ENCODE results near the gene PSG1.
"Not testable (repeated sequence)": the region's sequence is repeated elsewhere in the genome, so short reads cannot be mapped to it uniquely, and the experiment has no call there.

Gene PSG1

DNA sequence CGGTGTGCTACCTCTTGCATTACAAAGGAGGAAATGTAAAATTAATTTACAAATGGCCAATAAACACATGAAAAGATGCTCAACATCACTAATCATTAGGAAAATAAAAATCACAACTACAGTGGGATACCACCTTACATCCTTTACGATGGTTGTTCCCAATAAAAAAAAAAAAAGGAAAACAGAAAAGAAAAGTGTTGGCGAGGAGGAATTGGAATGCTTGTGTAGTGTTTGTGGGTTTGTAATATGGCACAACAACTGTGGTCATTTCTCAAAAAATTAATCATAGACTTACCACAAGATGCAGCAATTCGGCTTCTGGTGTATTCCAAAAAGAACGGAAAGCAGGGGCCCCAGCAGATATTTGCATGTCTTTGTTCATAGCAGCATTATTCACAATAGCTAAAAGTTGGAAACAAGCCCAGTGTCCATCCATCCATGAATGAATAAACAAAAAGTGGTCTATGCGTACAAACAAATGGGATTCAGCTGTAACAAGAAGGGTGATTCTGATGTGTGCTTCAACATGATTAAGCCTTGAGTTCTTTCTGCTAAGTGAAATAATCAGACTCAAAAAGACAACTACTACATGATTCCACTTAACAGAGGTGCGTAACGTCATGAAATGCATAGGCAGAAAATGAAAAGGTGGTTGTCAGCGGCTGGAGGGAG, 58.1 kb downstream of the PSG1 start:
- not testable (repeated sequence) for DNase-seq (ENCODE audit: low spot score)

GRCh38 chr19:42819960-42820650, 59.4 kb downstream of the PSG1 start:
- not testable (repeated sequence) for DNase-seq (ENCODE audit: low spot score)

GRCh38 chr19:42816894-42817293, 62.6 kb downstream of the PSG1 start:
- DNase-seq (ENCODE audit: low spot score) = no peak
